Activated CD8-positive, alpha-beta T cell treated with anti-CD3 and anti-CD28 coated beads for 36 hours (primary cell): ENCODE data around the gene IFNGR2. TPM values are rescaled to one million over a fixed set of nuclear protein-coding genes. Genes with fewer than 3 reads are reported as not detected.
A peak's percentile ranks its signal among the peaks of the same experiment; 100 is the strongest.
"Not testable (repeated sequence)": the region's sequence is repeated elsewhere in the genome, so short reads cannot be mapped to it uniquely, and the experiment has no call there.

ENCODE experiments used
- ATAC-seq: fragments of 200-7000 bp; cut with Tn5 transposase; one replicate; pipeline ENCODE4 v1.10.0; 2021; ENCODE audit warnings: mild to moderate bottlenecking, moderate library complexity
- CTCF ChIA-PET: fragments of 350-600 bp; sonication (Branson Sonifier 250); formaldehyde crosslinking; loops from one replicate; lab custom pipeline; 2021; ENCODE audit warnings: antibody characterized with exemption; lab: Charles Lee
- POLR2A ChIA-PET: fragments of 350-600 bp; sonication (Branson Sonifier 250); formaldehyde crosslinking; loops from one replicate; lab custom pipeline; 2021; ENCODE audit warnings: antibody characterized with exemption; lab: Charles Lee
- DNase-seq: peaks from one replicate; pipeline ENCODE4 v3.0.0-alpha.2; 2020
- H3K27ac Mint-ChIP-seq: one replicate; pipeline ENCODE4 v1.8.0; 2021; ENCODE audit warnings: mild to moderate bottlenecking, mixed read lengths
- H3K27me3 Mint-ChIP-seq: one replicate; pipeline ENCODE4 v1.8.0; 2021; ENCODE audit warnings: mixed read lengths
- H3K36me3 Mint-ChIP-seq: one replicate; pipeline ENCODE4 v1.8.0; 2021; ENCODE audit warnings: low read depth, mixed read lengths
- H3K4me1 Mint-ChIP-seq: one replicate; pipeline ENCODE4 v1.8.0; 2021; ENCODE audit warnings: low read depth, mixed read lengths
- H3K4me3 Mint-ChIP-seq: one replicate; pipeline ENCODE4 v1.8.0; 2021; ENCODE audit warnings: mild to moderate bottlenecking, moderate library complexity, mixed read lengths
- H3K9me3 Mint-ChIP-seq: one replicate; pipeline ENCODE4 v1.8.0; 2021; ENCODE audit warnings: mixed read lengths
- intact Hi-C: fragments of 100-400 bp; cut with micrococcal nuclease; formaldehyde crosslinking; loops from one replicate; pipeline ENCODE4 v1.10.0; 2022
- total RNA-seq, 2 experiments: library from RNA; stranded (reverse); gene quantifications; one replicate each; pipeline ENCODE4 v1.2.3, GENCODE V29; 2021
- TF ChIP-seq, protein P1 (sequence below): fragments of 200-600 bp; IDR thresholded peaks from one replicate; pipeline ENCODE4 v1.8.0; 2022; ENCODE audit warnings: antibody characterized with exemption, mild to moderate bottlenecking

The IFNGR2 gene
- total RNA-seq, 2 experiments from 2014 or later: 7.8 to 9.8 TPM

DNA sequence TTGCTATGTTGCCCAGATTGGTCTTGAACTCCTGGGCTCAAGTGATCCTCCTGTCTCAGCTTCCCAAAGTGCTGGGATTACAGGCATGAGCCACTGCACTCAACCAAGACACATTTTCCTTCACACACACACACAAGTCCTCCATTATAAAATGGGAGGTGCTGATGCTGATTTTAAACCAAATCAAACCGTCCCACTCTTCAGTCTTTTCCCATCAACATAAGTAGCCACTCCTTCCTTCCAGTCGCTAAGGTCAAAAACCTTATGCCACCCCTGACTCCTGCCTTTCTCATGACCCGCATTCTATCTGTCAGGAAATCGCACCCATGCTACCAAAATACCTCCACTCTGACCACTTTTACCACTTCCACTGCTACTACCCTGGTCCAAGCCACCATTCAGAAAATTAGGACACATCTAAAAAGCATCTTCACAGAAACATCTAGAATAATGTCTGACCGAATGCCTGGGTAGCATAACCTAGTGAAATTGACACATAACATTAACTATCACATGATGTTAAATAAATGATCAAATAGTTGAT is 28.0 kb upstream of the IFNGR2 start:
- H3K4me1 Mint-ChIP-seq: peaks cover 18% of the 10 kb centered on the region
- CTCF ChIA-PET: interaction anchor here (0.6 to 6.5 kb wide), 9 partner anchors 9 to 178 kb away, joined by 3 to 35 read pairs (median 4); no protein-coding TSS in a partner anchor
- H3K9me3 Mint-ChIP-seq: no peaks in the 10 kb centered on the region
- H3K27ac Mint-ChIP-seq: no peak overlapping the region
- POLR2A ChIA-PET: no interaction called here
- no peak overlapping the region for H3K4me3 Mint-ChIP-seq
- ATAC-seq: no peak
- TF ChIP-seq, protein P1, sequence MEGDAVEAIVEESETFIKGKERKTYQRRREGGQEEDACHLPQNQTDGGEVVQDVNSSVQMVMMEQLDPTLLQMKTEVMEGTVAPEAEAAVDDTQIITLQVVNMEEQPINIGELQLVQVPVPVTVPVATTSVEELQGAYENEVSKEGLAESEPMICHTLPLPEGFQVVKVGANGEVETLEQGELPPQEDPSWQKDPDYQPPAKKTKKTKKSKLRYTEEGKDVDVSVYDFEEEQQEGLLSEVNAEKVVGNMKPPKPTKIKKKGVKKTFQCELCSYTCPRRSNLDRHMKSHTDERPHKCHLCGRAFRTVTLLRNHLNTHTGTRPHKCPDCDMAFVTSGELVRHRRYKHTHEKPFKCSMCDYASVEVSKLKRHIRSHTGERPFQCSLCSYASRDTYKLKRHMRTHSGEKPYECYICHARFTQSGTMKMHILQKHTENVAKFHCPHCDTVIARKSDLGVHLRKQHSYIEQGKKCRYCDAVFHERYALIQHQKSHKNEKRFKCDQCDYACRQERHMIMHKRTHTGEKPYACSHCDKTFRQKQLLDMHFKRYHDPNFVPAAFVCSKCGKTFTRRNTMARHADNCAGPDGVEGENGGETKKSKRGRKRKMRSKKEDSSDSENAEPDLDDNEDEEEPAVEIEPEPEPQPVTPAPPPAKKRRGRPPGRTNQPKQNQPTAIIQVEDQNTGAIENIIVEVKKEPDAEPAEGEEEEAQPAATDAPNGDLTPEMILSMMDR: no peak
- intact Hi-C loops: no loop called here
- no peaks in the 10 kb centered on the region for H3K27me3 Mint-ChIP-seq
- no peaks in the 10 kb centered on the region for H3K36me3 Mint-ChIP-seq
- no peak for DNase-seq

DNA sequence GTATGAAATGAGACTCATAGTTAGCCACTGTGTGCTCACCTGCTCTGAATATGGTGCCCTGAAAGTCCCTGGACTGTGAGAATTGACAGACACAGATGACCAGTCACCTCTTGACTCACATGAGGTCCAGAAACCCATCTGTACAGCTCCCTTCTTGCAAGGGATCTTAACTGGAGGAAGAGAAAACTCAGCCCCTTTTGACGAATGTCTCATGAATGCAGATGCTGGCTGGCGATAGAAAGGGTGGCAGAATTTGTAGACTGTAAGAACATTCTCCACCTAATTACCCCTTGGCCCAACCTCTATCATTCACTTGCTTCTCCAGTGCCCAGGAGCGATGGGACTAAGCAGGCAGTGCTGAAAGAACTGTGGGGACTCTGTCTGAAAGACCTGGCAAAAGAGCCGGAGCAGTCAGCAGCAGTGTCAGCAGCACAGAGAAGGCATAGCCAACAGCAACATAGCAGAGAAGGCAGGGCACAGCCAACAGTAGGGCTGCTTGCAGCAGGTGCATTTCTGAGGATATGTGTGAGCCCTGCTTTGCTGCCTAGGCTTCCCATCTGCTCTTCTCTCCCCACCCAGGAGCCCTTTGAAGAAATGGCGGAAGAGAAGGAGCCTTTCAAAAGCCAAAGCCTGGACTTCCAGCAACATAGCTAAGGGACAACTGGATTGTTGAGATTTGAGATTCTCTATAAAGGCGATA is 25.8 kb upstream of the IFNGR2 start:
- CTCF ChIA-PET: interaction anchor here (0.6 to 6.5 kb wide), 12 partner anchors 7 to 437 kb away, joined by 3 to 35 read pairs (median 5); partner anchors contain the start of gene IFNAR1
- H3K36me3 Mint-ChIP-seq: no peaks in the 10 kb centered on the region
- POLR2A ChIA-PET: no interaction called here
- H3K4me3 Mint-ChIP-seq: no peak overlapping the region
- H3K9me3 Mint-ChIP-seq: no peaks in the 10 kb centered on the region
- intact Hi-C loops: no loop called here
- no peaks in the 10 kb centered on the region for H3K27me3 Mint-ChIP-seq
- H3K4me1 Mint-ChIP-seq: peaks cover 38% of the 10 kb centered on the region
- TF ChIP-seq, protein P1: no peak
- ATAC-seq (no peak), DNase-seq (no peak)
- no peak overlapping the region for H3K27ac Mint-ChIP-seq

DNA sequence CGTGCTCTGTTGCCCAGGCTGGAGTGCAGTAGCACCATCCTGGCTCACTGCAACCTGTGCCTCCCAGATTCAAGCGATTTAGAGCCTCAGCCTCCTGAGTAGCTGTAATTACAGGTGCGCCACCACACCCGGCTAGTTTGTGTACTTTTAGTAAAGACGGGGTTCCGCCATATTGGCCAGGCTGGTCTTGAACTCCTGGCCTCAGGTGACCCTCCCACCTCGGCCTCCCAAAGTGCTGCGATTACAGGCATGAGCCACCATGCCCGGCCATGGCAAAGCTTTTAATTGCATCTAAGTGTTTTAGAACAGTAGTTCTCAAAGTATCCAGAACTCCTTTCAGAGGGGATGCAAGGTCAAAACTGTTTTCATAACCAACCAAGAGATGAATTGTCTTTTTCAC is 25.1 kb upstream of the IFNGR2 start:
- TF ChIP-seq, protein P1: no peak
- H3K27ac Mint-ChIP-seq: no peak overlapping the region
- H3K36me3 Mint-ChIP-seq: no peaks in the 10 kb centered on the region
- H3K4me1 Mint-ChIP-seq: peaks cover 45% of the 10 kb centered on the region
- H3K27me3 Mint-ChIP-seq: no peaks in the 10 kb centered on the region
- ATAC-seq: no peak
- POLR2A ChIA-PET: no interaction called here
- no peaks in the 10 kb centered on the region for H3K9me3 Mint-ChIP-seq
- CTCF ChIA-PET: interaction anchor here (1.2 to 6.5 kb wide), 8 partner anchors 9 to 438 kb away, joined by 3 to 35 read pairs (median 5); partner anchors contain the start of gene IFNAR1
- H3K4me3 Mint-ChIP-seq: no peak overlapping the region
- intact Hi-C loops: no loop called here
- no peak for DNase-seq

DNA sequence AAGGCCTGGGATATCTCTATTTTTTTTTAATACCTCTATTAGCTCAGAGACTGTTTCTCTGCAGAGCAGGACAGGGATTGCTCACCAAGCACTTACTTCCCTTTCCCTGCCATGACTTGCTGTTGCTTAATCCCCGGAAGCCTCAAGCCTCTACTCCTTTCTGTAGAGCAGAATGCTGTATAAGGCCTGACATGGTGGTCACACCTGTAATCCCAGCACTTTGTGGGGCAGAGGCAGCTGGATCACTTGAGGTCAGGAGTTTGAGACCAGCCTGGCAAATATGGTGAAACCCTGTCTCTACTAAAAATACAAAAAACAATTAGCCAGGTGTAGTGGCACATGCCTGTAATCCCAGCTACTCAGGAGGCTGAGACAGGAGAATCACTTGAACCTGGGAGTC is 23.3 kb upstream of the IFNGR2 start:
- ATAC-seq, H3K27me3 Mint-ChIP-seq, H3K9me3 Mint-ChIP-seq, H3K36me3 Mint-ChIP-seq, DNase-seq: not testable (repeated sequence)
- POLR2A ChIA-PET: interaction anchor here (1.0 to 1.3 kb wide), 2 partner anchors 16 to 100 kb away, joined by 3 to 4 read pairs; partner anchors contain the start of gene TMEM50B
- Mint-ChIP-seq H3K27ac (peak overlapping the region; percentile 79), H3K4me3 (peak overlapping the region; percentile 39), H3K4me1 (peaks cover 60% of the 10 kb centered on the region)
- CTCF ChIA-PET: interaction anchor here (0.6 to 6.5 kb wide), 8 partner anchors 19 to 609 kb away, joined by 3 to 29 read pairs (median 4); no protein-coding TSS in a partner anchor
- intact Hi-C loops: loop anchor here (5.0 kb wide), 2 partner anchors 53 to 143 kb away; no protein-coding TSS in a partner anchor

DNA sequence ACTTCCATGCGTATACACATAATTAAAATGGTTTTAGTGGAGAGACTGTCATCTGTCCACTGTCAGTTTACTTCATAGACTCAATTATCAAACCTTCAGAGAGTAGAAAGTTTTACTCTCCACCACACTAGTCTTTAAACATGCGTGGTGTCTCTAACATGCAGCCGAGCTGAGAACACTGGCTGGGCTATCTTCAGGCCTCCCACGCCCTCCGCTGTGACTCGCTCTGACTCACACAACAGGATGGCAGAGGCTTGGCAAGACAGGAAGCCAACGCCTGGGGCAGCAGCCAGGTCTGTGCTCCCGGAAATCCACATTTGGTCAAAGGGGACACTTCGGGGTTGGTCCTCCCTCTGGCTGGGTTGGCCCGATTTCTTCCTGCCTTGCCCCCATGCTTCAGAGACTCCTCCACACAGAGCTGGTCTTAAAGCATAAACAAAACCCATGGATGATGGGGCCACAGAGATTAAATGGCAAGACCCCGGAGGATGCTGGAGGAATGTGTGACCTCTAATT is 22.7 kb upstream of the IFNGR2 start:
- ChIA-PET POLR2A (interaction anchor here (0.9 to 1.4 kb wide), 5 partner anchors 19 to 99 kb away, joined by 3 to 4 read pairs (median 3); partner anchors contain the start of gene TMEM50B), CTCF (interaction anchor here (0.6 to 6.5 kb wide), 5 partner anchors 19 to 223 kb away, joined by 3 to 29 read pairs (median 7); no protein-coding TSS in a partner anchor)
- H3K36me3 Mint-ChIP-seq: no peaks in the 10 kb centered on the region
- intact Hi-C loops: loop anchor here (5.0 kb wide), 2 partner anchors 53 to 143 kb away; no protein-coding TSS in a partner anchor
- ATAC-seq (peak; percentile 77), DNase-seq (peak; percentile 99)
- no peaks in the 10 kb centered on the region for H3K9me3 Mint-ChIP-seq
- H3K4me1 Mint-ChIP-seq: peaks cover 61% of the 10 kb centered on the region
- peak overlapping the region; percentile 79 for H3K27ac Mint-ChIP-seq
- peak overlapping the region; percentile 39 for H3K4me3 Mint-ChIP-seq
- TF ChIP-seq, protein P1: no peak
- peaks cover 2% of the 10 kb centered on the region for H3K27me3 Mint-ChIP-seq

DNA sequence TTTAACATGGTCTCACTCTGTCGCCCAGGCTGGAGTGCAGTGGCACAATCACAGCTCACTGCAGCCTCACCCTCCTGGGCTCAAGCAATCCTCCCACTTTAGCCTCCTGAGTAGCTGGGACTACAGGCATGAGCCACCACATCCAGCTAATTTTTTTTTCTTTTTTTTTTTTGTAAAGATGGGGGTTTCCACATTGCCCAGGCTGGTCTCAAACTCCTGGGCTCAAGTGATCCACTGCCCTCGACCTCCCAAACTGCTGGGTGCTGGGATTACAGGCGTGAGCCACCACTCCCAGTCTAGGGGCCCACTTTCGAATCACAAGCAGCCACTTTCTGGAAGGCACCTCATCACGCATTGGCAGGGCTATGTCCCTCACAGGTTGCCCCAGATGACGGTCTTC is 21.8 kb upstream of the IFNGR2 start:
- ATAC-seq: not testable (repeated sequence)
- peak overlapping the region; percentile 79 for H3K27ac Mint-ChIP-seq

More for the DNA sequence above, 21.8 kb upstream of the IFNGR2 start:
- peaks cover 63% of the 10 kb centered on the region for H3K4me1 Mint-ChIP-seq
- not testable (repeated sequence) for H3K4me3 Mint-ChIP-seq, DNase-seq, H3K27me3 Mint-ChIP-seq, H3K36me3 Mint-ChIP-seq, H3K9me3 Mint-ChIP-seq
- intact Hi-C loops: loop anchor here (5.0 kb wide), 2 partner anchors 54 to 144 kb away; no protein-coding TSS in a partner anchor
- CTCF ChIA-PET: interaction anchor here (2.5 to 6.5 kb wide), 2 partner anchors 64 to 184 kb away, joined by 7 to 29 read pairs; no protein-coding TSS in a partner anchor
- POLR2A ChIA-PET: interaction anchor here (1.0 to 1.4 kb wide), 4 partner anchors 19 to 98 kb away, joined by 3 to 4 read pairs (median 4); partner anchors contain the start of gene TMEM50B
